ENCODE measurements around the gene DNAJC30. TPM values are rescaled to one million over a fixed set of nuclear protein-coding genes. Genes with fewer than 3 reads are reported as not detected.

DNAJC30 gene
- total and polyA plus RNA-seq, 10 of the 15 experiments (the other 5 are each of a cell fraction or from before 2014, with no cell fraction given): 2.1 to 19.0 (median 7.9) TPM

DNA sequence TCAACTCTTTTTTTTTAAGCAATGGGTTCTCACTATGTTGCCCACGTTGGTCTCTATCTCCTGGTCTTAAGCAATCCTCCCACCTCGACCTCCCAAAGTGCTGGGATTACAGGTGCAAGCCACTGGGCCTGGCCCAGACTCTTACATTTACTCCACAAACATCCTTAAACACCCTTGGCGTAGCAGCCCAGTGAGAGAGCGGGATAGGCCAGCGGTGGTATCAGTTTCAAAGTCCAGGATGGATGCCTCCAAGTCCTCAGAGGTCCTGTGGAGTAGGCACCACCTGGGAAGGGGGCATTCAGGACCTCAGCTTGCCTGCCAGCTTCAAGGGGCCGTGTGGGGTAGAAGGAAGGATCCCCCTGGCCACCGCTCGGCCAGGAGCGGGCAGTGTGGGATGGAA is 33.7 kb downstream of the DNAJC30 start:
- intact Hi-C loops (cut with micrococcal nuclease; ENCODE audit: unreplicated experiment): no loop called here
- POLR2A ChIA-PET: interaction anchor here (0.5 kb wide), 1 partner anchor 33 kb away, joined by 6 read pairs; no protein-coding TSS in a partner anchor
- Histone ChIP-seq H2AFZ (ENCODE audit: control insufficient read depth, low read depth, low read length) (no peak overlapping the region), H3K9me3 (replicated peaks; ENCODE audit: control insufficient read depth, insufficient read depth, low read length) (no peaks in the 10 kb centered on the region), H3K4me1 (ENCODE audit: control insufficient read depth, insufficient read depth, low read length) (no peaks in the 10 kb centered on the region), H3K4me2 (ENCODE audit: control insufficient read depth, insufficient read depth) (no peak overlapping the region), H3K9ac (ENCODE audit: control insufficient read depth, insufficient read depth, low read length) (no peak overlapping the region), H4K20me1 (ENCODE audit: control insufficient read depth, insufficient read depth) (no peaks in the 10 kb centered on the region), H3K4me3 (no peak overlapping the region), H3K79me2 (ENCODE audit: control insufficient read depth, insufficient read depth, low read length) (no peaks in the 10 kb centered on the region), H3K27ac (ENCODE audit: control insufficient read depth, insufficient read depth) (no peak overlapping the region), H3K36me3 (ENCODE audit: control insufficient read depth in 2 of 2, insufficient read depth in 2 of 2, low read length in 1 of 2) (no peaks in the 10 kb centered on the region), H3K27me3 (replicated peaks in 1 of 2; ENCODE audit: control insufficient read depth in 2 of 2, insufficient read depth in 2 of 2, low read length in 1 of 2) (peaks cover 1 to 10% of the 10 kb centered on the region in 2 experiments)
- no peak for FAIRE-seq
- SMC1A ChIA-PET (ENCODE audit: uncharacterized antibody, unreplicated experiment): no interaction called here
- 32% methylated on average over 9 of the region's 9 CpGs for WGBS (ENCODE audit: insufficient coverage, insufficient replicate concordance, low lambda C conversion rate, missing lambda C conversion rate)
- no peak for ATAC-seq
- no peak for DNase-seq (ENCODE audit: low read depth, low spot score)
- in situ Hi-C loops (cut with MboI): no loop called here
- CTCF ChIA-PET: no interaction called here
- BruUV-seq (replicated peaks): no TSS peak
- RAD21 ChIA-PET (ENCODE audit: unreplicated experiment): no interaction called here
- TF ChIP-seq ZNF384 (IDR thresholded peaks at IDR 0.05; ENCODE audit: borderline replicate concordance, low read depth, low read length) (no peak), KDM1A (IDR thresholded peaks at IDR 0.05; ENCODE audit: borderline replicate concordance) (no peak), MYB (IDR thresholded peaks at IDR 0.05; ENCODE audit: borderline replicate concordance, low read depth, low read length) (no peak), TCF3 (IDR thresholded peaks at IDR 0.05; ENCODE audit: borderline replicate concordance, insufficient read depth, low read depth, low read length) (no peak), CEBPB (IDR thresholded peaks at IDR 0.05; ENCODE audit: borderline replicate concordance in 1 of 2, low read depth in 2 of 2, low read length in 2 of 2) (no peak), STAT1 (conservative IDR thresholded peaks at IDR 0.05) (no peak)

DNA sequence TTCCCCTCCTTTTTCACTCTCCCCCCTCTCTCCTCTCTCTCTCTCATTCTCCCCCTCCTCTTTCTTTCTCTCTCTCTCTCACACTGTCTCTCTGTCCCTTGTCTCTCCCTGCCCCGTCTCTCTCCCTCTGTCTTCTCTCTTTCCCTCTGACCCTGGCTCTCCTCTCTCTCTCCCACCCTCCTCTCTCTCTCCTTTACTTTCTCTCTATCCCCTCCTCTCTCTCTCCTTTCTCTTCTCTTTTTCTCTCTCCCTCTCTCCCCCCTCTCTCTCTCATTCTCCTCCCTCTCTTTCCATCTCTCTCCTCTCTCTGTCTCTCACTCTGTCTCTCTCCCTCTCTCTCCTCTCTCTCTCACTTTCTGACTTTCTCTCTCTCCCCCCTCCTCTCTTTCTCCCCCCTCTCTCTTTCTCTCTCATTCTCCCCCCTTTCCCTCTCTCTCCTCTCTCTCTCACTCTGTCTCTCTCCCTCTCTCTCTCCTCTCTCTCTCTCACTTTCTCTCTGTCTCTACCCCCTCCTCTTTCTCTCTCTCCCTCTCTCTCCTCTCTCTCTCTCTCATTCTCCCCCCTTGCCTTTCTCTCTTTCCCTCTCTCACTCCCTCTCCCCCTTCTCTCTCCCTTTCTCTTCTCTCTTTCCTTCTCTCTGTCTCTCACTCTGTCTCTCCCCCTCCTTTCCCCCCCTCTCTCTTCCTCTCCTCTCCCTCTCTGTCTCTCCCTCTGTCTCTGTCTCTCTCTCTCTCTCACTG is 34.5 kb downstream of the DNAJC30 start:
- ChIA-PET SMC1A (ENCODE audit: uncharacterized antibody, unreplicated experiment) (no interaction called here), RAD21 (ENCODE audit: unreplicated experiment) (no interaction called here), CTCF (no interaction called here), POLR2A (no interaction called here)
- Histone ChIP-seq H3K9ac (ENCODE audit: control insufficient read depth, insufficient read depth, low read length) (no peak overlapping the region), H3K4me3 (no peak overlapping the region), H3K4me1 (ENCODE audit: control insufficient read depth, insufficient read depth, low read length) (no peaks in the 10 kb centered on the region), H4K20me1 (ENCODE audit: control insufficient read depth, insufficient read depth) (no peaks in the 10 kb centered on the region), H3K79me2 (ENCODE audit: control insufficient read depth, insufficient read depth, low read length) (no peaks in the 10 kb centered on the region), H3K36me3 (ENCODE audit: control insufficient read depth in 2 of 2, insufficient read depth in 2 of 2, low read length in 1 of 2) (no peaks in the 10 kb centered on the region), H3K27me3 (replicated peaks in 1 of 2; ENCODE audit: control insufficient read depth in 2 of 2, insufficient read depth in 2 of 2, low read length in 1 of 2) (peaks cover 1 to 11% of the 10 kb centered on the region in 2 experiments), H3K27ac (ENCODE audit: control insufficient read depth, insufficient read depth) (no peak overlapping the region), H2AFZ (ENCODE audit: control insufficient read depth, low read depth, low read length) (no peak overlapping the region), H3K9me3 (replicated peaks; ENCODE audit: control insufficient read depth, insufficient read depth, low read length) (no peaks in the 10 kb centered on the region), H3K4me2 (ENCODE audit: control insufficient read depth, insufficient read depth) (no peak overlapping the region)
- WGBS (ENCODE audit: insufficient coverage, insufficient replicate concordance, low lambda C conversion rate, missing lambda C conversion rate): 56% methylated on average over 1 of the region's 1 CpG
- DNase-seq (ENCODE audit: low read depth, low spot score) (no peak), FAIRE-seq (no peak), ATAC-seq (no peak)
- in situ Hi-C loops (cut with MboI): no loop called here
- intact Hi-C loops (cut with micrococcal nuclease; ENCODE audit: unreplicated experiment): no loop called here
- TF ChIP-seq, protein P1, sequence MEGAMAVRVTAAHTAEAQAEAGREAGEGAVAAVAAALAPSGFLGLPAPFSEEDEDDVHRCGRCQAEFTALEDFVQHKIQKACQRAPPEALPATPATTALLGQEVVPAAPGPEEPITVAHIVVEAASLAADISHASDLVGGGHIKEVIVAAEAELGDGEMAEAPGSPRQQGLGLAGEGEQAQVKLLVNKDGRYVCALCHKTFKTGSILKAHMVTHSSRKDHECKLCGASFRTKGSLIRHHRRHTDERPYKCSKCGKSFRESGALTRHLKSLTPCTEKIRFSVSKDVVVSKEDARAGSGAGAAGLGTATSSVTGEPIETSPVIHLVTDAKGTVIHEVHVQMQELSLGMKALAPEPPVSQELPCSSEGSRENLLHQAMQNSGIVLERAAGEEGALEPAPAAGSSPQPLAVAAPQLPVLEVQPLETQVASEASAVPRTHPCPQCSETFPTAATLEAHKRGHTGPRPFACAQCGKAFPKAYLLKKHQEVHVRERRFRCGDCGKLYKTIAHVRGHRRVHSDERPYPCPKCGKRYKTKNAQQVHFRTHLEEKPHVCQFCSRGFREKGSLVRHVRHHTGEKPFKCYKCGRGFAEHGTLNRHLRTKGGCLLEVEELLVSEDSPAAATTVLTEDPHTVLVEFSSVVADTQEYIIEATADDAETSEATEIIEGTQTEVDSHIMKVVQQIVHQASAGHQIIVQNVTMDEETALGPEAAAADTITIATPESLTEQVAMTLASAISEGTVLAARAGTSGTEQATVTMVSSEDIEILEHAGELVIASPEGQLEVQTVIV (IDR thresholded peaks at IDR 0.05; ENCODE audit: borderline replicate concordance, partially characterized antibody): peak; percentile 5
- TF ChIP-seq TBL1XR1 (IDR thresholded peaks at IDR 0.05; ENCODE audit: low read depth, low read length): no peak
- BruUV-seq (replicated peaks): no TSS peak
